ENCODE measurements around the gene LHFPL2. TPM values are rescaled to one million over a fixed set of nuclear protein-coding genes. Genes with fewer than 3 reads are reported as not detected.

LHFPL2 gene
- total RNA-seq, 1 donor from 2014 or later, result 14.4 TPM

- TF ChIP-seq, protein P1, sequence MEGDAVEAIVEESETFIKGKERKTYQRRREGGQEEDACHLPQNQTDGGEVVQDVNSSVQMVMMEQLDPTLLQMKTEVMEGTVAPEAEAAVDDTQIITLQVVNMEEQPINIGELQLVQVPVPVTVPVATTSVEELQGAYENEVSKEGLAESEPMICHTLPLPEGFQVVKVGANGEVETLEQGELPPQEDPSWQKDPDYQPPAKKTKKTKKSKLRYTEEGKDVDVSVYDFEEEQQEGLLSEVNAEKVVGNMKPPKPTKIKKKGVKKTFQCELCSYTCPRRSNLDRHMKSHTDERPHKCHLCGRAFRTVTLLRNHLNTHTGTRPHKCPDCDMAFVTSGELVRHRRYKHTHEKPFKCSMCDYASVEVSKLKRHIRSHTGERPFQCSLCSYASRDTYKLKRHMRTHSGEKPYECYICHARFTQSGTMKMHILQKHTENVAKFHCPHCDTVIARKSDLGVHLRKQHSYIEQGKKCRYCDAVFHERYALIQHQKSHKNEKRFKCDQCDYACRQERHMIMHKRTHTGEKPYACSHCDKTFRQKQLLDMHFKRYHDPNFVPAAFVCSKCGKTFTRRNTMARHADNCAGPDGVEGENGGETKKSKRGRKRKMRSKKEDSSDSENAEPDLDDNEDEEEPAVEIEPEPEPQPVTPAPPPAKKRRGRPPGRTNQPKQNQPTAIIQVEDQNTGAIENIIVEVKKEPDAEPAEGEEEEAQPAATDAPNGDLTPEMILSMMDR (conservative IDR thresholded peaks at IDR 0.05; ENCODE audit: low read depth, low read length), result no peak
- DNase-seq (ENCODE audit: low read depth), result no peak
These were observed 87.3 kb downstream of the LHFPL2 start for GRCh38 chr5:78561261-78561660.

GRCh38 chr5:78560000-78560855 lies 88.3 kb downstream of the LHFPL2 start:
- no peak overlapping the region for H3K4me3 ChIP-seq (ENCODE audit: low read depth, low read length)
- DNase-seq (ENCODE audit: low read depth), result no peak
- TF ChIP-seq, protein P1 (conservative IDR thresholded peaks at IDR 0.05; ENCODE audit: low read depth, low read length), result no peak

More at GRCh38 chr5:78561261-78561660, 87.3 kb downstream of the LHFPL2 start:
- no peak overlapping the region for H3K4me3 ChIP-seq (ENCODE audit: low read depth, low read length)

- TF ChIP-seq, protein P1 (conservative IDR thresholded peaks at IDR 0.05; ENCODE audit: low read depth, low read length), result no peak
- H3K4me3 ChIP-seq (ENCODE audit: low read depth, low read length), result no peak overlapping the region
- DNase-seq (ENCODE audit: low read depth), result no peak
These were observed 91.0 kb downstream of the LHFPL2 start for GRCh38 chr5:78557601-78558000.

- no peak overlapping the region for H3K4me3 ChIP-seq (ENCODE audit: low read depth, low read length)
- DNase-seq (ENCODE audit: low read depth), result no peak
- TF ChIP-seq, protein P1 (conservative IDR thresholded peaks at IDR 0.05; ENCODE audit: low read depth, low read length), result no peak
These were observed 92.7 kb downstream of the LHFPL2 start for GRCh38 chr5:78555870-78556269.

GRCh38 chr5:78554670-78555069 lies 93.9 kb downstream of the LHFPL2 start:
- TF ChIP-seq, protein P1 (conservative IDR thresholded peaks at IDR 0.05; ENCODE audit: low read depth, low read length), result no peak
- no peak overlapping the region for H3K4me3 ChIP-seq (ENCODE audit: low read depth, low read length)
- DNase-seq (ENCODE audit: low read depth), result no peak

DNA sequence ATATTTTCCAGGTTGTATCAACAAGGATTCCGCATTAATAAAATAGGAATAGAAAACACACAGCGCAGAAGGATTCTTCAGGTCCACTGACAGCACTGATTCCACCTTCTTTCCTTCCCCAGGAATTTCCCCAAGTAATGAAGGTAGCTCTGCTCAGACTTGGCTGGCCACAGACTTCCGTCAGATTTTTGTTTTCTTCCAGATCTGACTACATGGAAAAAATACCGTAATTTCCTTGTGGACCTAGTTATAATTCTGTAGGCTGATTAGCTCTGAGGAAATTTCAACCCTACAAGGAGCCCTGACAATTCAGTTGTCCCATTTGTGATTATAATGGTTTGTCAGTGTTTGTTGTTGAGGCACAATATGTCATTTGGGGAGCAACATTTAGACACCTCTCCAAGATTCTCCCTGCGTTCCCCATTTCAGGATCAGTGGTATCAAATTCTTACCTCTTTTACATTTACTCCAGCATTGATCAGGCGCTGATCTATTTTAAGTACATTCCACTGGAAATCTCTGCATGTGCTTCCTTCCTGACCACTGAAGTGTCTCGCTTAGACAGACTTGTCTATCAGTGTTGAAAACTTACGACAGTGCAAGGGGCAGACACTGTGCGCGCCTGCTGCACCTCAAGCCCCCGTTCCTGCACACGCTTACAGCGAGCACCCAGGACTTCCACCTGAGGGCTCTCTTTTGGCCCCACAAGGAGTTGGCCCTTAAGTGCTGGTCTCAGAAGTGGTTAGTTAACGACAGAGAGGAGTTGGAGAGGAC lies 94.8 kb downstream of the LHFPL2 start:
- no peak overlapping the region for H3K4me3 ChIP-seq (ENCODE audit: low read depth, low read length)
- no peak for DNase-seq (ENCODE audit: low read depth)
- TF ChIP-seq, protein P1 (conservative IDR thresholded peaks at IDR 0.05; ENCODE audit: low read depth, low read length), result no peak

All from epithelial cell of proximal tubule (primary cell).